Chondrocyte (in vitro differentiated cells): ENCODE measurements around the gene RPUSD1. TPM values are rescaled to one million over a fixed set of nuclear protein-coding genes. Genes with fewer than 3 reads are reported as not detected.

ENCODE experiments used
- DNase-seq: peaks from one replicate; pipeline ENCODE4 v3.0.0; 2021; ENCODE audit warnings: mixed read lengths, low spot score
- H3K27ac Mint-ChIP-seq: one replicate; pipeline ENCODE4 v1.8.0; 2021; ENCODE audit warnings: mild to moderate bottlenecking, moderate library complexity, mixed read lengths; ENCODE audit not compliant: unreplicated experiment
- H3K27me3 Mint-ChIP-seq: 2 replicates; pipeline ENCODE4 v1.8.0; 2021; ENCODE audit warnings: low read depth, mixed read lengths
- H3K36me3 Mint-ChIP-seq: 2 replicates; pipeline ENCODE4 v1.8.0; 2021; ENCODE audit warnings: low read depth, mixed read lengths
- H3K4me1 Mint-ChIP-seq: 2 replicates; pipeline ENCODE4 v1.8.0; 2021; ENCODE audit warnings: low read depth, mild to moderate bottlenecking, mixed read lengths
- H3K4me3 Mint-ChIP-seq: one replicate; pipeline ENCODE4 v1.8.0; 2021; ENCODE audit warnings: mild to moderate bottlenecking, moderate library complexity, mixed read lengths; ENCODE audit not compliant: unreplicated experiment
- H3K9me3 Mint-ChIP-seq: 2 replicates; pipeline ENCODE4 v1.8.0; 2021; ENCODE audit warnings: low read depth, mixed read lengths
- total RNA-seq: library from RNA; stranded (reverse); gene quantifications from 3 replicates; pipeline ENCODE4 v1.2.1, GENCODE V29; 2021
- TF ChIP-seq, protein P1 (sequence below): fragments of 200-600 bp; sonication (generic); IDR thresholded peaks from 2 replicates; pipeline ENCODE4 v1.5.0; 2021; ENCODE audit warnings: antibody characterized with exemption, mild to moderate bottlenecking, moderate library complexity

Gene RPUSD1
- total RNA-seq, 1 donor from 2014 or later = 19.6 TPM

DNA sequence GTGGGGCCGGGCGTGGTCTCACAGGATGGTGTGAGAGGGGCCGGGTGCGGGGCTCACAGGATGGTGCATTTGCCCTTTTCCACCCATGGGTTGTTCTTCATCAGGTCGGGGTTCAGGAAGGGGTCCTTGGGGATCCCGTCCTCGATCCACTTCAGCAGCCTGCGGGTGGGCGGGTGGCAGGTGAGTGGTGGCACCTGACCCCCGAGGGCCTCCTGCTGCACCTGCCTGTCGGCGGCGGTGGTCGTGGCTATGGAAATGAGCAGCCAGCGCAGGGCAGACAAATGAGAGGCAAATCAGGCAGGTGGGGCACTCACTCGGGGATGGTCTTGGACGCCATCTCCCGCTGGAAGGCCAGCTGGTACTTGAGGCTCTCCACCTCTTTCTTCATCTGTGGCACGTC is 10.5 kb upstream of the RPUSD1 start:
- peaks cover 2% of the 10 kb centered on the region for H3K36me3 Mint-ChIP-seq
- no peaks in the 10 kb centered on the region for H3K9me3 Mint-ChIP-seq
- DNase-seq = no peak
- no peak overlapping the region for H3K27ac Mint-ChIP-seq
- H3K4me1 Mint-ChIP-seq = no peaks in the 10 kb centered on the region
- peaks cover 15% of the 10 kb centered on the region for H3K27me3 Mint-ChIP-seq
- H3K4me3 Mint-ChIP-seq = no peak overlapping the region
- TF ChIP-seq, protein P1, sequence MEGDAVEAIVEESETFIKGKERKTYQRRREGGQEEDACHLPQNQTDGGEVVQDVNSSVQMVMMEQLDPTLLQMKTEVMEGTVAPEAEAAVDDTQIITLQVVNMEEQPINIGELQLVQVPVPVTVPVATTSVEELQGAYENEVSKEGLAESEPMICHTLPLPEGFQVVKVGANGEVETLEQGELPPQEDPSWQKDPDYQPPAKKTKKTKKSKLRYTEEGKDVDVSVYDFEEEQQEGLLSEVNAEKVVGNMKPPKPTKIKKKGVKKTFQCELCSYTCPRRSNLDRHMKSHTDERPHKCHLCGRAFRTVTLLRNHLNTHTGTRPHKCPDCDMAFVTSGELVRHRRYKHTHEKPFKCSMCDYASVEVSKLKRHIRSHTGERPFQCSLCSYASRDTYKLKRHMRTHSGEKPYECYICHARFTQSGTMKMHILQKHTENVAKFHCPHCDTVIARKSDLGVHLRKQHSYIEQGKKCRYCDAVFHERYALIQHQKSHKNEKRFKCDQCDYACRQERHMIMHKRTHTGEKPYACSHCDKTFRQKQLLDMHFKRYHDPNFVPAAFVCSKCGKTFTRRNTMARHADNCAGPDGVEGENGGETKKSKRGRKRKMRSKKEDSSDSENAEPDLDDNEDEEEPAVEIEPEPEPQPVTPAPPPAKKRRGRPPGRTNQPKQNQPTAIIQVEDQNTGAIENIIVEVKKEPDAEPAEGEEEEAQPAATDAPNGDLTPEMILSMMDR = no peak

DNA sequence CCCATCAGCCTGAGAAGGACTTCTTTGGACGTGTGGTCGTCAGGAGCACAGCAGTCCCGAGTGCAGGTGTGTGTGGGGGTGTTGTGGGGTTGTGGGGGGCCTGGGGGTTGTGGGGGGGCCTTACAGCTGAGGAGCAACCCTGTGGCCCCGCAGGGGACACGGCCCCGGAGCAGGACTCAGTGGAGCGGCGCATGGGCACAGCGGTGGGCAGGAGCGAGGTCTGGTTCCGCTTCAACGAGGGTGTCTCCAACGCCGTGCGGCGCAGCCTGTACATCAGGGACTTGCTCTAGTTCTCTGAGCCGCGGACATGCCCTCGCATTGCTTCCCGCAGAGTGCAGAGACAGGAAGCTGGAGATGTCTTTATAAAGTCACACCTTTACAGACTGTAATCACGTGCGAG is 9.5 kb upstream of the RPUSD1 start:
- TF ChIP-seq, protein P1 = no peak
- peaks cover 2% of the 10 kb centered on the region for H3K36me3 Mint-ChIP-seq
- no peaks in the 10 kb centered on the region for H3K4me1 Mint-ChIP-seq
- no peak overlapping the region for H3K27ac Mint-ChIP-seq
- no peaks in the 10 kb centered on the region for H3K9me3 Mint-ChIP-seq
- no peak overlapping the region for H3K4me3 Mint-ChIP-seq
- peaks cover 10% of the 10 kb centered on the region for H3K27me3 Mint-ChIP-seq
- DNase-seq = no peak

- TF ChIP-seq, protein P1 = no peak
- Mint-ChIP-seq H3K4me1 (no peaks in the 10 kb centered on the region), H3K9me3 (no peaks in the 10 kb centered on the region), H3K27me3 (peaks cover 10% of the 10 kb centered on the region), H3K36me3 (peaks cover 2% of the 10 kb centered on the region), H3K27ac (no peak overlapping the region), H3K4me3 (no peak overlapping the region)
- no peak for DNase-seq
These were observed 8.9 kb upstream of the RPUSD1 start for GRCh38 chr16:797120-797420.

DNA sequence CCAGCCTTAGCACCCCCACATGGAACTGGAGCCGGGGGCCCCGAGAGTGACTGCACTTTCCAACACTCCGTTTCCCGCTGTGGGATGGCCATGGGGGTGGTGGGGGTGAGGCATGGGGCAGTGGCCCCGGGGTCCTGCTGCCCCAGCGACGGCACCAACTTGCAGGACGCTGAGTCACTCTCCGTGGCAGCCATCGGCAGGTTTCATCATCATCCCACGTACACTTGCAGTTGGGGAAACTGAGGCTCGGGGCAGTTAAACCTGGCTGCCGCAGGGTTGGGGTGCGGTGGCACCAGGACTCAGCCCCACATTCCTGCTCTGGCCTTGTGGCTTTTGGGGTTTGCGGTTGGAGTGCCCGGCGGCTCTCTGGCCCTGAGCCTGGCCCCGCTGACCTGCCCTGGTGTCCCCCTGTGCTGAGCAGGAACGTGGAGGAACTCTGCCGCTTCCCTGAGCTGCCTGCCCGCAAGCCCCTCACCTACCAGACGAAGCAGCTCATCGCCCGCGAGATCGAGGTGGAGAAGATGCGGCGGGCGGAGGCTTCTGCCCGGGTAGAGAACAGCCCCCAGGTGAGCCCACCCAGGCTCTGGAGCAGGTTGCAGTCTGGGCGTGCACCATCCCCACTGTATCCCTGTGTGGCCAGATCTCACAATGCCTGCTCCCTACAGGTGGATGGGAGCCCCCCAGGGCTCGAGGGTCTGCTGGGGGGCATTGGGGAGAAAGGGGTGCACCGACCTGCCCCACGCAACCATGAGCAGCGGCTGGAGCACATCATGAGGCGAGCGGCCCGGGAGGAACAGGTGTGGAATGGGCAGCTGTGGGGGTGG is 8.3 kb upstream of the RPUSD1 start:
- peaks cover 4% of the 10 kb centered on the region for H3K36me3 Mint-ChIP-seq
- no peak for DNase-seq
- H3K4me3 Mint-ChIP-seq = no peak overlapping the region
- no peak overlapping the region for H3K27ac Mint-ChIP-seq
- TF ChIP-seq, protein P1 = no peak
- H3K27me3 Mint-ChIP-seq = peaks cover 10% of the 10 kb centered on the region
- no peaks in the 10 kb centered on the region for H3K4me1 Mint-ChIP-seq
- H3K9me3 Mint-ChIP-seq = no peaks in the 10 kb centered on the region

DNA sequence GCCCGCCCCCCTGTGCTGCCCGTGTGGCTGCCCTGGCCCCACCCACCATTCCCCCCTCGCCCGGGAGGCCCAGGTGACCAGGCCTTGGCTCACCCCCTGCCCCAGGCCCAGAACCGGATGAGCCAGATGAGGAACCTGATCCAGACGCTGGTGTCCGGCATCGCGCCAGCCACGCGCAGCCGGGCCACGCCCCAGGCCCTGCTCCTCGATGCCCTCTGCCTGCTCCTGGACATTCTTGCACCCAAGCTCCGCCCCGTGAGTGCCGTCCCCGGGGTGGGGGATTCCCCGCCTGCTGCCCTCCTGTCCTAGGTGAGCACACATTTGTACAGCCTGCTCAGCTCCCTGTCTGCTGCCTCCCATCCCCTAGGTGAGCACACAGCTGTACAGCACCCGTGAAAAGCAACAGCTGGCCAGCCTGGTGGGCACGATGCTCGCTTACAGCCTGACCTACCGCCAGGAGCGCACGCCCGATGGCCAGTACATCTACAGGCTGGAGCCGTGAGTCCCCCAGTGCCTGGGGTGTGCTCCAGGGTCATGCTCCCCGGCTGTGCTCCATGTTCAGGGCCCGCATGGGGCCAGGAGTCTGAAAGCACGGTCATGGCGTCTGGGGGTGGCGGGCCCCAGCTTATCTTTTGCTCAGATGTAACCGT is 7.5 kb upstream of the RPUSD1 start:
- no peak overlapping the region for H3K4me3 Mint-ChIP-seq
- H3K27me3 Mint-ChIP-seq = peaks cover 8% of the 10 kb centered on the region
- H3K9me3 Mint-ChIP-seq = no peaks in the 10 kb centered on the region
- H3K36me3 Mint-ChIP-seq = peaks cover 5% of the 10 kb centered on the region
- TF ChIP-seq, protein P1 = no peak
- H3K27ac Mint-ChIP-seq = no peak overlapping the region
- no peak for DNase-seq
- H3K4me1 Mint-ChIP-seq = no peaks in the 10 kb centered on the region
